Measurements from ENCODE around the gene MYBPHL. TPM values are rescaled to one million over a fixed set of nuclear protein-coding genes. Genes with fewer than 3 reads are reported as not detected.

Gene MYBPHL
- total and polyA plus RNA-seq, 2 experiments from 2014 or later: not detected

- H4K20me1 ChIP-seq (replicated peaks; ENCODE audit: insufficient read depth): no peaks in the 10 kb centered on the region
- H3K4me2 ChIP-seq: no peak overlapping the region
- H3K4me3 Mint-ChIP-seq: no peak overlapping the region
- H3K27ac ChIP-seq (ENCODE audit: low read depth): no peak overlapping the region
- H3K79me2 ChIP-seq (replicated peaks; ENCODE audit: insufficient read depth): no peaks in the 10 kb centered on the region
- H3K4me3 ChIP-seq: no peak overlapping the region
- H3K36me3 Mint-ChIP-seq (ENCODE audit: low read depth): no peaks in the 10 kb centered on the region
- H3K27me3 ChIP-seq (ENCODE audit: insufficient read depth): no peaks in the 10 kb centered on the region
- no peak for ATAC-seq
- no peaks in the 10 kb centered on the region for H3K9me2 ChIP-seq (ENCODE audit: insufficient read depth)
- no peaks in the 10 kb centered on the region for H3K4me1 ChIP-seq (ENCODE audit: insufficient read depth)
- H2AFZ ChIP-seq: no peak overlapping the region
- TF ChIP-seq JUNB (IDR thresholded peaks at IDR 0.05; ENCODE audit: unreplicated experiment) (no peak), ETS1 (IDR thresholded peaks at IDR 0.05) (no peak), REST (IDR thresholded peaks at IDR 0.05; ENCODE audit: unreplicated experiment) (no peak), POLR2AphosphoS5 (IDR thresholded peaks at IDR 0.05; ENCODE audit: low read depth) (no peak), CTCF (conservative IDR thresholded peaks at IDR 0.05; ENCODE audit: low read depth in 2 of 2) (no peak), ZNF462 (CRISPR knock-in tag; IDR thresholded peaks at IDR 0.05) (no peak), CREB1 (CRISPR knock-in tag; IDR thresholded peaks at IDR 0.05; ENCODE audit: low read depth) (no peak), EZH2 (IDR thresholded peaks at IDR 0.05; ENCODE audit: low read depth, unreplicated experiment) (no peak), ZNF114 (CRISPR knock-in tag; IDR thresholded peaks at IDR 0.05) (no peak), EZH2phosphoT487 (IDR thresholded peaks at IDR 0.05; ENCODE audit: unreplicated experiment) (no peak), ZNF331 (CRISPR knock-in tag; IDR thresholded peaks at IDR 0.05; ENCODE audit: low read depth) (no peak), NANOG (IDR thresholded peaks at IDR 0.05; ENCODE audit: borderline replicate concordance) (no peak), STAT1 (IDR thresholded peaks at IDR 0.05; ENCODE audit: unreplicated experiment) (no peak)
- peaks cover 9% of the 10 kb centered on the region for H3K4me1 Mint-ChIP-seq
- no peaks in the 10 kb centered on the region for H3K9me3 Mint-ChIP-seq
- no peak for DNase-seq (ENCODE audit: low spot score)
- peaks cover 8% of the 10 kb centered on the region for H3K27me3 Mint-ChIP-seq (ENCODE audit: insufficient read depth, low read depth, poor library complexity)
- no peaks in the 10 kb centered on the region for H3F3A ChIP-seq (replicated peaks; ENCODE audit: low read depth)
- H3K27ac Mint-ChIP-seq: no peak overlapping the region
- no peaks in the 10 kb centered on the region for H3K36me3 ChIP-seq (ENCODE audit: insufficient read depth)
Measured at GRCh38 chr1:109294481-109294880, 12.3 kb downstream of the MYBPHL start.

All from GM23338 (cell line).